DND-41 (cell line): Measurements from ENCODE around the gene MAP2K5.
"Not testable (repeated sequence)": the region's sequence is repeated elsewhere in the genome, so short reads cannot be mapped to it uniquely, and the experiment has no call there.

Source experiments
- ATAC-seq: fragments of 200-7000 bp; cut with Tn5 transposase; 3 replicates; pipeline ENCODE4 v1.9.1; 2021; ENCODE audit warnings: low read depth; ENCODE audit not compliant: insufficient read depth
- DNase-seq: peaks from one replicate; pipeline ENCODE4 v3.0.0-alpha.2; 2020
- H2AFZ ChIP-seq: 2 replicates; pipeline ENCODE4 v1.6.0; 2012; ENCODE audit warnings: low read depth, low read length
- H3K27ac ChIP-seq: 2 replicates; pipeline ENCODE4 v1.5.1; 2012; ENCODE audit warnings: low read length, inconsistent platforms
- H3K27me3 ChIP-seq: fragments of 200-600 bp; sonication (generic); 2 replicates; pipeline ENCODE4 v1.6.0; 2012; ENCODE audit warnings: low read length, mild to moderate bottlenecking, inconsistent platforms; ENCODE audit not compliant: insufficient read depth, poor library complexity
- H3K36me3 ChIP-seq: 2 replicates; pipeline ENCODE4 v1.5.1; 2012; ENCODE audit warnings: low read length, inconsistent platforms; ENCODE audit not compliant: insufficient read depth
- H3K4me1 ChIP-seq: 2 replicates; pipeline ENCODE4 v1.5.1; 2012; ENCODE audit warnings: mild to moderate bottlenecking, low read length; ENCODE audit not compliant: insufficient read depth
- H3K4me2 ChIP-seq: 2 replicates; pipeline ENCODE4 v1.6.0; 2012; ENCODE audit warnings: mild to moderate bottlenecking, moderate library complexity, low read length, inconsistent platforms; ENCODE audit not compliant: insufficient read depth
- H3K4me3 ChIP-seq, 2 experiments: fragments of 200-600 bp in 1 of 2; shearing (Covaris generic) in 1 of 2; 2 replicates each; pipeline ENCODE4 v1.5.1; 2012 to 2016; ENCODE audit warnings: inconsistent platforms in 2 of 2, low read length in 2 of 2, mild to moderate bottlenecking in 2 of 2, low read depth in 1 of 2, moderate library complexity in 1 of 2
- H3K79me2 ChIP-seq: 2 replicates; pipeline ENCODE4 v1.6.0; 2012; ENCODE audit warnings: low read length, inconsistent platforms; ENCODE audit not compliant: insufficient read depth
- H3K9ac ChIP-seq: 2 replicates; pipeline ENCODE4 v1.6.0; 2012; ENCODE audit warnings: low read depth, mild to moderate bottlenecking, inconsistent platforms, low read length, moderate library complexity
- H3K9me3 ChIP-seq: 2 replicates; pipeline ENCODE4 v1.5.1; 2012; ENCODE audit warnings: low read length, moderate library complexity, mild to moderate bottlenecking, inconsistent platforms; ENCODE audit not compliant: insufficient read depth, severe bottlenecking
- H4K20me1 ChIP-seq: 2 replicates; pipeline ENCODE4 v1.6.0; 2012; ENCODE audit warnings: low read length; ENCODE audit not compliant: insufficient read depth
- CTCF ChIP-seq: IDR thresholded peaks from 2 replicates; pipeline ENCODE4 v1.5.1; 2012; ENCODE audit warnings: borderline replicate concordance, low read length, moderate library complexity, mild to moderate bottlenecking; ENCODE audit not compliant: poor library complexity, severe bottlenecking; ENCODE audit errors: extremely low read depth
- EZH2 ChIP-seq: IDR thresholded peaks from 3 replicates; pipeline ENCODE4 v1.6.1; 2012; ENCODE audit warnings: borderline replicate concordance, low read depth, mild to moderate bottlenecking, moderate library complexity, low read length, inconsistent platforms; ENCODE audit not compliant: severe bottlenecking

MAP2K5 gene

GRCh38 chr15:67618297-67618696 is 75.8 kb downstream of the MAP2K5 start:
- H3K27me3 ChIP-seq: no peaks in the 10 kb centered on the region
- H3K4me1 ChIP-seq: no peaks in the 10 kb centered on the region
- no peaks in the 10 kb centered on the region for H4K20me1 ChIP-seq
- no peak for TF ChIP-seq CTCF
- no peak for TF ChIP-seq EZH2
- no peak overlapping the region for H3K9ac ChIP-seq
- no peaks in the 10 kb centered on the region for H3K79me2 ChIP-seq
- no peaks in the 10 kb centered on the region; the same call in 1 of the 2 replicates for H3K36me3 ChIP-seq
- H3K27ac ChIP-seq: no peak overlapping the region
- ATAC-seq (no peak), DNase-seq (no peak)
- no peak overlapping the region for H2AFZ ChIP-seq
- no peak overlapping the region for H3K4me2 ChIP-seq
- H3K9me3 ChIP-seq: no peaks in the 10 kb centered on the region
- no peak overlapping the region for H3K4me3 ChIP-seq

- Histone ChIP-seq H3K4me1 (no peaks in the 10 kb centered on the region), H3K4me3 (no peak overlapping the region), H3K9ac (no peak overlapping the region), H3K9me3 (no peaks in the 10 kb centered on the region), H2AFZ (no peak overlapping the region), H3K27ac (no peak overlapping the region), H4K20me1 (no peaks in the 10 kb centered on the region), H3K79me2 (no peaks in the 10 kb centered on the region), H3K4me2 (no peak overlapping the region), H3K36me3 (no peaks in the 10 kb centered on the region; the same call in 1 of the 2 replicates), H3K27me3 (no peaks in the 10 kb centered on the region)
- DNase-seq: no peak
- ATAC-seq: no peak
- no peak for TF ChIP-seq EZH2
- no peak for TF ChIP-seq CTCF
These were observed 79.6 kb downstream of the MAP2K5 start for GRCh38 chr15:67622110-67622509.

GRCh38 chr15:67632261-67632660 is 89.8 kb downstream of the MAP2K5 start:
- TF ChIP-seq EZH2: no peak
- TF ChIP-seq CTCF: no peak
- Histone ChIP-seq H3K27me3 (no peaks in the 10 kb centered on the region), H3K4me2 (no peak overlapping the region), H3K79me2 (no peaks in the 10 kb centered on the region), H2AFZ (no peak overlapping the region), H4K20me1 (no peaks in the 10 kb centered on the region), H3K9me3 (no peaks in the 10 kb centered on the region), H3K4me3 (no peak overlapping the region), H3K27ac (no peak overlapping the region), H3K36me3 (peaks cover 12% of the 10 kb centered on the region; the same call in 1 of the 2 replicates), H3K9ac (no peak overlapping the region), H3K4me1 (no peaks in the 10 kb centered on the region)
- no peak for ATAC-seq
- no peak for DNase-seq

GRCh38 chr15:67635950-67636349 is 93.4 kb downstream of the MAP2K5 start:
- H3K36me3 ChIP-seq, H3K27me3 ChIP-seq, H3K4me3 ChIP-seq, ATAC-seq, H3K27ac ChIP-seq, H3K79me2 ChIP-seq, H2AFZ ChIP-seq, H3K9me3 ChIP-seq, H3K4me2 ChIP-seq, H4K20me1 ChIP-seq, H3K9ac ChIP-seq, H3K4me1 ChIP-seq, DNase-seq: not testable (repeated sequence)
